ENCODE data around the gene LRIG1. TPM values are rescaled to one million over a fixed set of nuclear protein-coding genes. Genes with fewer than 3 reads are reported as not detected.
A peak's percentile ranks its signal among the peaks of the same experiment; 100 is the strongest.

LRIG1 gene
- total RNA-seq, 1 experiment from 2014 or later = 24.1 TPM

DNA sequence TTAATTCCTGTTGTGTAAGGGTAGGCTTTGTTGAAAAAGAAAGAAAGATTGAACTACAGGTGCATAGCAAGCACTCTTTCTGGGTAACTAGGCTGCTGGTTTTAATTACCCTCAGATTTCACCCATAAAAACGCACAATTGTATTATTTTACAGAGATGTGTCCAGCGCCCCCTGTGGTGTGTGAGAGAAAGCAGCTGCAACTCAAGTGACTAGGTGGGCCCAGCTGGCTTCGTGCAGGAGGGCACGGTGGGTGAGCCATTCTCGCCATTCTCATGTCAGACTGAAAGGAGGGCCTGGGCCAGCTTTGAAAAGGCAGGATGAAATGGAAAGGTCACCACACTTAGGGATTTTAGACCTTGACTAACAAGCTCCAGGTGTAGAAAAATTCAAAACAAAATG lies 122.6 kb downstream of the LRIG1 start:
- no peaks in the 10 kb centered on the region for H3K9me3 ChIP-seq (ENCODE audit: low read depth, low read length, poor library complexity, severe bottlenecking)
- POLR2A ChIA-PET (ENCODE audit: low non-redundant PET) = no interaction called here
- H3K27me3 ChIP-seq (replicated peaks; ENCODE audit: insufficient read depth, low read depth, low read length, poor library complexity) = no peaks in the 10 kb centered on the region
- TF ChIP-seq EZH2 (IDR thresholded peaks at IDR 0.05; ENCODE audit: borderline replicate concordance, low read depth, low read length, poor library complexity, severe bottlenecking) = no peak
- TF ChIP-seq, protein P1, sequence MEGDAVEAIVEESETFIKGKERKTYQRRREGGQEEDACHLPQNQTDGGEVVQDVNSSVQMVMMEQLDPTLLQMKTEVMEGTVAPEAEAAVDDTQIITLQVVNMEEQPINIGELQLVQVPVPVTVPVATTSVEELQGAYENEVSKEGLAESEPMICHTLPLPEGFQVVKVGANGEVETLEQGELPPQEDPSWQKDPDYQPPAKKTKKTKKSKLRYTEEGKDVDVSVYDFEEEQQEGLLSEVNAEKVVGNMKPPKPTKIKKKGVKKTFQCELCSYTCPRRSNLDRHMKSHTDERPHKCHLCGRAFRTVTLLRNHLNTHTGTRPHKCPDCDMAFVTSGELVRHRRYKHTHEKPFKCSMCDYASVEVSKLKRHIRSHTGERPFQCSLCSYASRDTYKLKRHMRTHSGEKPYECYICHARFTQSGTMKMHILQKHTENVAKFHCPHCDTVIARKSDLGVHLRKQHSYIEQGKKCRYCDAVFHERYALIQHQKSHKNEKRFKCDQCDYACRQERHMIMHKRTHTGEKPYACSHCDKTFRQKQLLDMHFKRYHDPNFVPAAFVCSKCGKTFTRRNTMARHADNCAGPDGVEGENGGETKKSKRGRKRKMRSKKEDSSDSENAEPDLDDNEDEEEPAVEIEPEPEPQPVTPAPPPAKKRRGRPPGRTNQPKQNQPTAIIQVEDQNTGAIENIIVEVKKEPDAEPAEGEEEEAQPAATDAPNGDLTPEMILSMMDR (conservative IDR thresholded peaks at IDR 0.05; ENCODE audit: low read depth, low read length) = peak; percentile 59
- no peak overlapping the region for H3K4me3 ChIP-seq (ENCODE audit: low read depth, low read length, poor library complexity, severe bottlenecking)
- peaks cover 24% of the 10 kb centered on the region for H3K36me3 ChIP-seq (ENCODE audit: insufficient read depth, low read length, poor library complexity, severe bottlenecking)
- H3K4me1 ChIP-seq (ENCODE audit: insufficient read depth, low read length, poor library complexity, severe bottlenecking) = no peaks in the 10 kb centered on the region
- CTCF ChIA-PET = interaction anchor here (0.6 kb wide), 1 partner anchor 101 kb away, joined by 3 read pairs; no protein-coding TSS in a partner anchor
- no peak overlapping the region for H3K27ac ChIP-seq (ENCODE audit: low read depth, low read length, poor library complexity, severe bottlenecking)
- DNase-seq (ENCODE audit: low spot score) = peak; percentile 33
- BruUV-seq (replicated peaks) = no TSS peak
- intact Hi-C loops (cut with micrococcal nuclease; ENCODE audit: unreplicated experiment) = no loop called here

DNA sequence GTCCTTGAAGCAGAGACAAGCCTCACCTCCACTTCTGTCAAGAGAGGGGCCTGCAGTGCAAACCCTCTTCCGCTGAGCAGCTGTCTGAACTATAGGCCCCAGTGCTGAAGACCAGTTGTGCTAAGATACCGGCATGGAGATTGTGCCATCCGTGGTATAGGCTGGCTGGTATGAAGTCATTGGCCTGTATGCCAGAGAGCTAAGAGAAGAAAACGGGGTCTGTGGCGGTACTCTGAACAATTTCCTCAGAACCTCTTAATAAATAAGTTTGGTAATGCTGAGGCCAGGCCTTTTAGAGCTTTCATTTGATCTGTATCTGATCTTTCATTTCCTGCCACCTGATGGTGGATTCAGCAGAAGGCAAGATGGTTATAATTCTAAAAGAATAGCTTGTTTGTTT lies 123.0 kb downstream of the LRIG1 start:
- TF ChIP-seq, protein P1 (conservative IDR thresholded peaks at IDR 0.05; ENCODE audit: low read depth, low read length) = no peak
- TF ChIP-seq EZH2 (IDR thresholded peaks at IDR 0.05; ENCODE audit: borderline replicate concordance, low read depth, low read length, poor library complexity, severe bottlenecking) = no peak
- BruUV-seq (replicated peaks) = no TSS peak
- intact Hi-C loops (cut with micrococcal nuclease; ENCODE audit: unreplicated experiment) = no loop called here
- Histone ChIP-seq H3K27ac (ENCODE audit: low read depth, low read length, poor library complexity, severe bottlenecking) (no peak overlapping the region), H3K4me1 (ENCODE audit: insufficient read depth, low read length, poor library complexity, severe bottlenecking) (no peaks in the 10 kb centered on the region), H3K4me3 (ENCODE audit: low read depth, low read length, poor library complexity, severe bottlenecking) (no peak overlapping the region), H3K36me3 (ENCODE audit: insufficient read depth, low read length, poor library complexity, severe bottlenecking) (peaks cover 24% of the 10 kb centered on the region), H3K9me3 (ENCODE audit: low read depth, low read length, poor library complexity, severe bottlenecking) (no peaks in the 10 kb centered on the region), H3K27me3 (replicated peaks; ENCODE audit: insufficient read depth, low read depth, low read length, poor library complexity) (no peaks in the 10 kb centered on the region)
- ChIA-PET POLR2A (ENCODE audit: low non-redundant PET) (no interaction called here), CTCF (interaction anchor here (0.6 kb wide), 2 partner anchors 101 to 426 kb away, joined by 3 read pairs; no protein-coding TSS in a partner anchor)
- DNase-seq (ENCODE audit: low spot score) = no peak

DNA sequence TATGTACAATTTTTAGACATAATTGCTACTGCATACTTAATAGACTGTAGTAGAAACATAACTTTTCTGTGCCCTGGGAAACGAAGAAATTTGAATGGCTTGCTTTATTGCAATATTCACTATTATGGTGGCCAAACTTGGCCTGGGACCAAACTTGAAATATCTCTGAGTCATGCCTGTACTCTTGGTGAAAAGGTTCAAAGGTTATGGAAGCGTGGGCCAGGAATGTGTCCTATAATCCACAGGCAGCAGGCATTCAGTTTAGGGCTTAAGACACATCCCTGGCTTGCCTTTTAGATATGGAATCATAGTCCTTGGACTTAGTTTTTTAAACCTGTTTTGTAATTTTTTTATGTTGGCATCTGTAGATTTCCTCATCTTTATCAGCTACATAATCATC lies 124.3 kb downstream of the LRIG1 start:
- DNase-seq (ENCODE audit: low spot score) = no peak
- Histone ChIP-seq H3K9me3 (ENCODE audit: low read depth, low read length, poor library complexity, severe bottlenecking) (no peaks in the 10 kb centered on the region), H3K27me3 (replicated peaks; ENCODE audit: insufficient read depth, low read depth, low read length, poor library complexity) (no peaks in the 10 kb centered on the region), H3K36me3 (ENCODE audit: insufficient read depth, low read length, poor library complexity, severe bottlenecking) (peaks cover 18% of the 10 kb centered on the region), H3K4me3 (ENCODE audit: low read depth, low read length, poor library complexity, severe bottlenecking) (no peak overlapping the region), H3K27ac (ENCODE audit: low read depth, low read length, poor library complexity, severe bottlenecking) (no peak overlapping the region), H3K4me1 (ENCODE audit: insufficient read depth, low read length, poor library complexity, severe bottlenecking) (no peaks in the 10 kb centered on the region)
- CTCF ChIA-PET = no interaction called here
- intact Hi-C loops (cut with micrococcal nuclease; ENCODE audit: unreplicated experiment) = no loop called here
- BruUV-seq (replicated peaks) = no TSS peak
- TF ChIP-seq EZH2 (IDR thresholded peaks at IDR 0.05; ENCODE audit: borderline replicate concordance, low read depth, low read length, poor library complexity, severe bottlenecking) = no peak
- TF ChIP-seq, protein P1 (conservative IDR thresholded peaks at IDR 0.05; ENCODE audit: low read depth, low read length) = no peak
- POLR2A ChIA-PET (ENCODE audit: low non-redundant PET) = interaction anchor here (0.7 kb wide), 1 partner anchor 154 kb away, joined by 4 read pairs; no protein-coding TSS in a partner anchor

All from A673 (cell line).